K562 (cell line): ENCODE data around the gene BAHD1. TPM values are rescaled to one million over a fixed set of nuclear protein-coding genes. Genes with fewer than 3 reads are reported as not detected.

Experiments
- ATAC-seq: fragments of 200-7000 bp; cut with Tn5 transposase; 3 replicates; pipeline ENCODE4 v1.9.1; 2020; ENCODE audit warnings: moderate library complexity
- BruUV-seq: library from RNA; stranded (reverse); fragments of 400-500 nt; replicated peaks from 2 replicates; lab custom pipeline; 2021; lab: Mats Ljungman, UMichigan
- CTCF ChIA-PET: fragments of 300-600 bp; formaldehyde crosslinking; extraction: SDS; loops from one replicate; lab custom pipeline; 2021; ENCODE audit warnings: low intra/inter-chr PET ratio; lab: Yijun Ruan, JAX
- POLR2A ChIA-PET: fragments of 300-600, 350-650 bp; sonication (Branson Sonifier 250); formaldehyde crosslinking; extraction: SDS; loops from one replicate; lab custom pipeline; 2021; ENCODE audit warnings: antibody characterized with exemption, inconsistent platforms; lab: Yijun Ruan, JAX
- DNase-seq, 4 experiments: peaks; one replicate each; pipeline versions ENCODE4 v3.0.0 to v3.0.0-alpha.2; 2011 to 2018; ENCODE audit warnings: low spot score in 3 of 4, mixed read lengths in 3 of 4; ENCODE audit errors: extremely low read depth in 1 of 4
- FAIRE-seq: peaks from 2 replicates; lab custom pipeline; 2011; peaks lifted over from hg19 to GRCh38; lab: Jason Lieb, UNC
- H2AFZ ChIP-seq: 2 replicates; pipeline ENCODE4 v1.6.0; 2011; ENCODE audit warnings: low read depth, low read length, control low read depth, inconsistent platforms
- H3K27ac ChIP-seq: fragments of 200-600 bp; 3 replicates; pipeline ENCODE4 v1.8.0; 2011; ENCODE audit warnings: low read depth, mild to moderate bottlenecking, control low read depth, inconsistent platforms, low read length, moderate library complexity, mixed read lengths; ENCODE audit errors: extremely low read depth
- H3K27me3 ChIP-seq, 2 experiments: fragments of 300-600 bp in 1 of 2; 2 replicates in 1 of 2; 3 replicates in 1 of 2; pipeline versions ENCODE4 v1.6.0 to v1.8.0; 2011; ENCODE audit warnings: inconsistent platforms in 2 of 2, low read length in 2 of 2, mild to moderate bottlenecking in 1 of 2, mixed read lengths in 1 of 2, moderate library complexity in 1 of 2; ENCODE audit not compliant: control insufficient read depth in 2 of 2, insufficient read depth in 2 of 2
- H3K36me3 ChIP-seq: fragments of 300-600 bp; 3 replicates; pipeline ENCODE4 v1.8.0; 2011; ENCODE audit warnings: mild to moderate bottlenecking, low read length, inconsistent platforms; ENCODE audit not compliant: control insufficient read depth, insufficient read depth
- H3K4me1 ChIP-seq, 2 experiments: fragments of 200-600 bp in 1 of 2; replicated peaks in 1 of 2; 2 replicates in 1 of 2; 3 replicates in 1 of 2; pipeline versions ENCODE4 v1.5.1 to v1.8.0; 2011; ENCODE audit warnings: inconsistent platforms in 2 of 2, low read length in 2 of 2, mild to moderate bottlenecking in 1 of 2, mixed read lengths in 1 of 2, moderate library complexity in 1 of 2; ENCODE audit not compliant: control insufficient read depth in 2 of 2, insufficient read depth in 2 of 2
- H3K4me2 ChIP-seq: 2 replicates; pipeline ENCODE4 v1.6.1; 2011; ENCODE audit warnings: low read length, control low read depth, inconsistent platforms, mixed read lengths; ENCODE audit not compliant: insufficient read depth
- H3K4me3 ChIP-seq: fragments of 200-600 bp; sonication (generic), shearing (Covaris generic); 2 replicates; pipeline ENCODE4 v1.5.1; 2016; ENCODE audit warnings: control low read depth, inconsistent platforms
- H3K79me2 ChIP-seq: fragments of 200-600 bp; 3 replicates; pipeline ENCODE4 v1.8.0; 2011; ENCODE audit warnings: low read length, inconsistent platforms; ENCODE audit not compliant: control insufficient read depth, insufficient read depth
- H3K9ac ChIP-seq, 2 experiments: 2 replicates each; pipeline versions ENCODE4 v1.6.0 to v1.6.1; 2011; ENCODE audit warnings: low read depth in 2 of 2, low read length in 2 of 2, control low read depth in 1 of 2, inconsistent platforms in 1 of 2, mild to moderate bottlenecking in 1 of 2, mixed read lengths in 1 of 2; ENCODE audit not compliant: insufficient read depth in 1 of 2
- H3K9me1 ChIP-seq: one replicate; pipeline ENCODE4 v1.6.0; 2011; ENCODE audit warnings: inconsistent platforms, mild to moderate bottlenecking, low read length, moderate library complexity; ENCODE audit not compliant: control insufficient read depth, insufficient read depth
- H3K9me3 ChIP-seq: replicated peaks from 2 replicates; pipeline ENCODE4 v1.5.1; 2011; ENCODE audit warnings: low read depth, low read length, inconsistent platforms; ENCODE audit not compliant: control insufficient read depth, insufficient read depth
- H4K20me1 ChIP-seq: replicated peaks from 2 replicates; pipeline ENCODE4 v1.6.1; 2011; ENCODE audit warnings: low read length, inconsistent platforms, mixed read lengths; ENCODE audit not compliant: control insufficient read depth, insufficient read depth
- CSDE1 ChIP-seq, 2 experiments: fragments of 450-650 bp; IDR thresholded peaks; 2 replicates each; pipeline ENCODE4 v1.6.1; 2016; ENCODE audit warnings: mild to moderate bottlenecking in 1 of 2
- FOXK2 ChIP-seq, 2 experiments: fragments of 450-650 bp; IDR thresholded peaks in 1 of 2; conservative IDR thresholded peaks in 1 of 2; 2 replicates each; pipeline ENCODE4 v1.6.1; 2016; ENCODE audit warnings: low read depth in 2 of 2, mild to moderate bottlenecking in 1 of 2
- IRF9 ChIP-seq: fragments of 450-650 bp; IDR thresholded peaks from 2 replicates; pipeline ENCODE4 v1.6.1; 2016; ENCODE audit warnings: missing biosample characterization, missing genetic modification characterization
- JUND ChIP-seq, 2 experiments: IDR thresholded peaks; 2 replicates in 1 of 2; 3 replicates in 1 of 2; pipeline ENCODE4 v1.6.1; 2011; ENCODE audit warnings: borderline replicate concordance in 2 of 2, low read depth in 2 of 2, low read length in 2 of 2, improper control_type of control experiment in 1 of 2, missing biosample characterization in 1 of 2, missing genetic modification characterization in 1 of 2, missing genetic modification reagents in 1 of 2
- MTA2 ChIP-seq: fragments of 450-650 bp; IDR thresholded peaks from 2 replicates; pipeline ENCODE4 v1.6.1; 2016; ENCODE audit warnings: low read depth
- NFATC3 ChIP-seq: fragments of 450-650 bp; IDR thresholded peaks from 2 replicates; pipeline ENCODE4 v1.6.1; 2017; ENCODE audit warnings: mild to moderate bottlenecking
- RBFOX2 ChIP-seq: fragments of 200-400 bp; formaldehyde crosslinking; IDR thresholded peaks from 2 replicates; pipeline ENCODE4 v1.6.1; 2017; ENCODE audit warnings: low read depth, mild to moderate bottlenecking, low read length, moderate library complexity
- RFX5 ChIP-seq: IDR thresholded peaks from 2 replicates; pipeline ENCODE4 v1.6.1; 2011; ENCODE audit warnings: low read depth, mild to moderate bottlenecking, improper control_type of control experiment, low read length
- TAL1 ChIP-seq: fragments of 450-650 bp; IDR thresholded peaks from 2 replicates; pipeline ENCODE4 v1.6.1; 2016; ENCODE audit warnings: mild to moderate bottlenecking
- ZBTB1 ChIP-seq: sonication (generic); formaldehyde crosslinking; IDR thresholded peaks from 2 replicates; pipeline ENCODE4 v1.8.1; 2023; ENCODE audit warnings: missing genetic modification reagents, low read depth, mild to moderate bottlenecking, borderline replicate concordance
- ZBTB7A ChIP-seq: IDR thresholded peaks from 2 replicates; pipeline ENCODE4 v1.6.1; 2011; ENCODE audit warnings: low read depth, mild to moderate bottlenecking, low read length, moderate library complexity, borderline replicate concordance; ENCODE audit not compliant: control insufficient read depth
- ZFP36 ChIP-seq: fragments of 150-350 bp; IDR thresholded peaks from 2 replicates; pipeline ENCODE4 v1.6.1; 2018; ENCODE audit warnings: low read length, low read depth; ENCODE audit not compliant: partially characterized antibody
- ZNF174 ChIP-seq: fragments of 250-450 bp; sonication (Bioruptor Pico); IDR thresholded peaks from 2 replicates; pipeline ENCODE4 v1.4.0; 2020; ENCODE audit warnings: mild to moderate bottlenecking
- ZNF696 ChIP-seq: fragments of 250-450 bp; sonication (Bioruptor Pico); conservative IDR thresholded peaks from 2 replicates; pipeline ENCODE4 v1.4.0; 2020; ENCODE audit warnings: mild to moderate bottlenecking, moderate library complexity
- WGBS: fragments of 100-300 bp; shearing (Covaris generic); methylation state at CpG from one replicate; pipeline ENCODE4 v1.1.6; 2016; ENCODE audit warnings: low coverage, mixed read lengths; ENCODE audit not compliant: insufficient coverage; ENCODE audit errors: missing lambda C conversion rate; 5-methylcytosine and 5-hydroxymethylcytosine counted together
- in situ Hi-C: fragments of 300-500 bp; cut with MboI; formaldehyde crosslinking; loops from 4 replicates; pipeline ENCODE4 v1.15.0; 2018; ENCODE audit warnings: inconsistent platforms, mixed read lengths
- intact Hi-C: fragments of 100-400 bp; cut with micrococcal nuclease; formaldehyde crosslinking; loops from 2 replicates; pipeline ENCODE4 v1.14.2; 2022
- polyA plus RNA-seq, 8 experiments: library from polyadenylated mRNA; depleted of rRNA in 4 of 8; stranded (reverse) in 5 of 8; unstranded in 3 of 8; fragments of >200 nt; fragmentation: Nextera tagmentation in 2 of 8; fragmentation: Illumina TruSeq in 1 of 8; extraction: Ambion mirVana in 2 of 8; extraction: Trizol in 1 of 8; gene quantifications; 2 replicates each; pipeline versions ENCODE4 v1.2.1 to v1.2.3, GENCODE V29; 2011 to 2014; ENCODE audit warnings: inconsistent platforms in 1 of 8, missing spikeins in 1 of 8
- total RNA-seq, 7 experiments: library from RNA; depleted of rRNA in 6 of 7; stranded (reverse); fragments of >200 nt in 6 of 7; fragmentation: Illumina TruSeq in 2 of 7; extraction: Trizol in 2 of 7; gene quantifications; 2 replicates each; pipeline versions ENCODE4 v1.2.1 to v1.2.3, GENCODE V29; 2011 to 2021; ENCODE audit warnings: low replicate concordance in 1 of 7

BAHD1 gene
- total and polyA plus RNA-seq, 9 of the 15 experiments (the other 6 are each of a cell fraction or from before 2014, with no cell fraction given) = 0.55 to 38.5 (median 11.5) TPM

- ChIA-PET CTCF (no interaction called here), POLR2A (interaction anchor here (0.6 to 1.2 kb wide), 3 partner anchors 19 to 403 kb away, joined by 3 to 5 read pairs (median 5); partner anchors contain the start of gene KNSTRN)
- 56% methylated on average over 11 of the region's 11 CpGs for WGBS
- intact Hi-C loops = no loop called here
- ATAC-seq (no peak), DNase-seq (no peak)
- Histone ChIP-seq H3K79me2 (no peaks in the 10 kb centered on the region), H3K4me3 (no peak overlapping the region)
- in situ Hi-C loops = no loop called here
- no peak for TF ChIP-seq JUND (IDR thresholded peaks at IDR 0.05; ENCODE audit: borderline replicate concordance, low read depth, low read length)
- no peak for TF ChIP-seq JUND (tag; IDR thresholded peaks at IDR 0.05; ENCODE audit: borderline replicate concordance, low read depth, low read length)
- TF ChIP-seq, all 486 proteins: peak for 0
- H3K4me1 ChIP-seq = peaks cover 0 to 6% of the 10 kb centered on the region in 2 experiments; a peak in 1 of 5 replicates
- H3K36me3 ChIP-seq = 0 out of 3 replicates have a peak, but pooled peaks cover 3% of the 10 kb centered on the region
- BruUV-seq = no TSS peak
- H4K20me1 ChIP-seq = no peaks in the 10 kb centered on the region
- FAIRE-seq = no peak
- H3K9me3 ChIP-seq = no peaks in the 10 kb centered on the region
- H2AFZ ChIP-seq = no peak overlapping the region
- no peak overlapping the region for H3K9ac ChIP-seq
- no peak overlapping the region for H3K4me2 ChIP-seq
- no peaks in the 10 kb centered on the region for H3K9me1 ChIP-seq
- no peak overlapping the region for H3K27ac ChIP-seq
- no peaks in the 10 kb centered on the region for H3K27me3 ChIP-seq
Measured at GRCh38 chr15:40410476-40410875, 30.3 kb upstream of the BAHD1 start.

- H3K27me3 ChIP-seq = no peaks in the 10 kb centered on the region
- H3K9me1 ChIP-seq = no peaks in the 10 kb centered on the region
- in situ Hi-C loops = no loop called here
- H3K4me1 ChIP-seq = no peaks in the 10 kb centered on the region
- H3K9me3 ChIP-seq = no peaks in the 10 kb centered on the region
- no TSS peak for BruUV-seq
- ChIA-PET POLR2A (no interaction called here), CTCF (no interaction called here)
- H2AFZ ChIP-seq = no peak overlapping the region
- ATAC-seq (no peak), FAIRE-seq (no peak), DNase-seq (no peak)
- H3K27ac ChIP-seq = no peak overlapping the region
- WGBS = 42% methylated on average over 7 of the region's 7 CpGs
- H3K9ac ChIP-seq = no peak overlapping the region
- H3K79me2 ChIP-seq = no peaks in the 10 kb centered on the region
- H3K4me2 ChIP-seq = no peak overlapping the region
- H3K36me3 ChIP-seq = 0 out of 3 replicates have a peak, but pooled peaks cover 3% of the 10 kb centered on the region
- H4K20me1 ChIP-seq = no peaks in the 10 kb centered on the region
- TF ChIP-seq ZNF696 (CRISPR knock-in tag) (no peak), MTA2 (no peak), ZBTB1 (no peak), ZFP36 (no peak), NFATC3 (no peak), RBFOX2 (no peak), FOXK2 (conservative IDR thresholded peaks at IDR 0.05 in 1 of 2, IDR thresholded peaks at IDR 0.05 in 1 of 2; ENCODE audit: low read depth in 2 of 2) (no peak), CSDE1 (IDR thresholded peaks at IDR 0.05) (no peak), TAL1 (no peak), RFX5 (no peak), ZNF174 (CRISPR knock-in tag) (no peak), IRF9 (no peak), ZBTB7A (no peak)
- H3K4me3 ChIP-seq = no peak overlapping the region
- intact Hi-C loops = no loop called here
Measured at GRCh38 chr15:40412095-40412759, 28.5 kb upstream of the BAHD1 start.
